HepG2 (cell line): Measurements from ENCODE around the gene UPK1B. TPM values are rescaled to one million over a fixed set of nuclear protein-coding genes. Genes with fewer than 3 reads are reported as not detected.

Experiments
- ARNT2 ChIP-seq: sonication (generic); formaldehyde crosslinking; IDR thresholded peaks from 2 replicates; pipeline ENCODE4 v1.8.0; 2022; ENCODE audit warnings: mild to moderate bottlenecking, low read depth, missing genetic modification reagents, moderate library complexity
- ATF2 ChIP-seq: sonication (generic); formaldehyde crosslinking; IDR thresholded peaks from 2 replicates; pipeline ENCODE4 v1.4.0; 2020; ENCODE audit warnings: missing genetic modification reagents
- ATF4 ChIP-seq, 2 experiments: fragments of 450-650 bp in 1 of 2; sonication (generic) in 1 of 2; formaldehyde crosslinking; IDR thresholded peaks; 2 replicates each; pipeline versions ENCODE4 v1.5.0 to v1.8.0; 2020 to 2022; ENCODE audit warnings: mild to moderate bottlenecking in 1 of 2, missing genetic modification reagents in 1 of 2
- CEBPG ChIP-seq: IDR thresholded peaks from 2 replicates; pipeline ENCODE4 v1.6.1; 2016
- E2F1 ChIP-seq: sonication (generic); formaldehyde crosslinking; IDR thresholded peaks from 2 replicates; pipeline ENCODE4 v1.5.0; 2020; ENCODE audit warnings: missing genetic modification reagents
- EEA1 ChIP-seq: sonication (generic); formaldehyde crosslinking; IDR thresholded peaks from 2 replicates; pipeline ENCODE4 v1.5.1; 2020; ENCODE audit warnings: mild to moderate bottlenecking, missing genetic modification reagents, borderline replicate concordance
- EHMT2 ChIP-seq: fragments of 200-600 bp; sonication (generic); IDR thresholded peaks from 2 replicates; pipeline ENCODE4 v1.7.0; 2017; ENCODE audit warnings: antibody characterized with exemption, low read depth, low read length, borderline replicate concordance
- MIER3 ChIP-seq: IDR thresholded peaks from 2 replicates; pipeline ENCODE4 v1.6.1; 2016; ENCODE audit warnings: missing compliant biosample characterization, borderline replicate concordance
- PHF21A ChIP-seq: sonication (generic); formaldehyde crosslinking; IDR thresholded peaks from 2 replicates; pipeline ENCODE4 v1.5.0; 2020; ENCODE audit warnings: mild to moderate bottlenecking, missing genetic modification reagents
- POLR2A ChIP-seq, 2 experiments: IDR thresholded peaks; 2 replicates each; pipeline ENCODE4 v1.6.1; 2011; ENCODE audit warnings: low read depth in 2 of 2, low read length in 2 of 2, mild to moderate bottlenecking in 1 of 2, moderate library complexity in 1 of 2; ENCODE audit not compliant: insufficient read depth in 1 of 2
- SRF ChIP-seq: IDR thresholded peaks from 2 replicates; pipeline ENCODE4 v1.6.1; 2011; ENCODE audit warnings: mild to moderate bottlenecking, low read depth, low read length, moderate library complexity
- TBL1XR1 ChIP-seq: fragments of 150-350 bp; IDR thresholded peaks from 2 replicates; pipeline ENCODE4 v1.6.1; 2014; ENCODE audit warnings: borderline replicate concordance, low read length; ENCODE audit not compliant: partially characterized antibody
- U2AF1 ChIP-seq: fragments of 200-400 bp; formaldehyde crosslinking; optimal IDR thresholded peaks from 2 replicates; pipeline ENCODE3; 2017; ENCODE audit warnings: mild to moderate bottlenecking, low read depth, low read length
- ZNF503 ChIP-seq: sonication (generic); formaldehyde crosslinking; IDR thresholded peaks from 2 replicates; pipeline ENCODE4 v1.4.0; 2020; ENCODE audit warnings: missing genetic modification reagents
- ZNF597 ChIP-seq: sonication (generic); formaldehyde crosslinking; IDR thresholded peaks from 2 replicates; pipeline ENCODE4 v1.5.0; 2020; ENCODE audit warnings: missing genetic modification reagents
- ZNF713 ChIP-seq: sonication (generic); formaldehyde crosslinking; IDR thresholded peaks from 2 replicates; pipeline ENCODE4 v1.4.0; 2020; ENCODE audit warnings: mild to moderate bottlenecking, missing genetic modification reagents
- ZXDC ChIP-seq: sonication (generic); formaldehyde crosslinking; IDR thresholded peaks from 2 replicates; pipeline ENCODE4 v1.5.0; 2020; ENCODE audit warnings: mild to moderate bottlenecking, missing genetic modification reagents
- polyA plus RNA-seq, 8 experiments: library from polyadenylated mRNA; depleted of rRNA in 3 of 8; stranded (reverse) in 7 of 8; unstranded in 1 of 8; fragments of >200 nt; fragmentation: Illumina TruSeq in 4 of 8; extraction: Trizol in 4 of 8; gene quantifications; 2 replicates each; pipeline versions ENCODE4 v1.2.1 to v1.2.3, GENCODE V29; 2011 to 2016; ENCODE audit warnings: low read depth in 4 of 8, missing spikeins in 1 of 8, mixed read lengths in 1 of 8; ENCODE audit not compliant: insufficient read depth in 1 of 8
- total RNA-seq, 5 experiments: library from RNA; depleted of rRNA; stranded (reverse); fragments of >200 nt; fragmentation: Illumina TruSeq; extraction: Trizol; gene quantifications; 2 replicates each; pipeline ENCODE4 v1.2.3, GENCODE V29; 2016; ENCODE audit warnings: low read depth in 1 of 5

The UPK1B gene
- total and polyA plus RNA-seq, 2 of the 13 experiments (the other 11 are each of a cell fraction or from before 2014, with no cell fraction given) = not detected

GRCh38 chr3:119240591-119241434, 67.4 kb downstream of the UPK1B start, which contains the start of gene B4GALT4 (continued):
- TF ChIP-seq ATF4 (CRISPR knock-in tag; IDR thresholded peaks at IDR 0.05) (peak in 1 of 2 experiments; percentile 36; a peak in 2 of 4 replicates), ZNF713 (no peak), ZXDC (no peak), U2AF1 (no peak), E2F1 (0 out of 2 replicates have a peak, but pooled peaks have one; percentile 29), ARNT2 (CRISPR knock-in tag) (peak; percentile 82), SRF (no peak), CEBPG (CRISPR knock-in tag) (no peak), ATF2 (CRISPR knock-in tag) (no peak), PHF21A (CRISPR knock-in tag) (no peak), ZNF503 (CRISPR knock-in tag) (no peak; the same call in 1 of the 2 replicates), ZNF597 (no peak), EEA1 (no peak), TBL1XR1 (no peak), POLR2A (IDR thresholded peaks at IDR 0.05; ENCODE audit: insufficient read depth in 1 of 2, low read depth in 2 of 2, low read length in 2 of 2) (peak; percentile 80 to 85), MIER3 (CRISPR knock-in tag) (0 out of 2 replicates have a peak, but pooled peaks have one; percentile 14), EHMT2 (no peak)
